ENCODE data around the gene CHD1.
A peak's percentile ranks its signal among the peaks of the same experiment; 100 is the strongest.

CHD1 gene

DNA sequence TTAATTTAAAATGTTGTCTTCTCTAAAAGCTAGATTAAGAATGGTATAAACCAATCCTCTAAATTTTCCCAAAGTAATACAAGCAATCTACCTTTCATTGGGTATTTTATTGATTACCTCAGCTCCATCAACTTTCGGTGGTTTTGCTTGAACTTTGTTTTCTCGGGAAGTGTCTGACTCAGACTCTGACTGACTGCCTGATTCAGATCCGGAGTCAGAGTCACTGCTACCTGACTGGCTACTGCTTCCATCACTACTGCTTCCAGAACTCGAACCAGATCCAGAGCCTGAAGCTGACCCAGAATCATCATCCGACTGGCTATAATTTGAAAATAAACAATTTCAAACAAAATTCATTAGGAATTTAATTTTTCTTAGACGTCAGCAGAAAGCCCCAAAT, 24.0 kb downstream of the CHD1 start:
- Histone ChIP-seq H3K4me1 (ENCODE audit: control extremely low read depth in 1 of 4, control insufficient read depth in 4 of 4, insufficient read depth in 4 of 4, low read length in 3 of 4) (no peaks in the 10 kb centered on the region), H3K27ac (ENCODE audit: insufficient read depth in 1 of 2, low read depth in 1 of 2, low read length in 2 of 2, poor library complexity in 1 of 2, severe bottlenecking in 2 of 2) (no peak overlapping the region), H3K9me3 (ENCODE audit: control extremely low read depth in 1 of 5, control insufficient read depth in 4 of 5, insufficient read depth in 2 of 5, low read depth in 1 of 5, low read length in 4 of 5) (no peaks in the 10 kb centered on the region), H3K27me3 (replicated peaks in 2 of 5; ENCODE audit: control insufficient read depth in 4 of 5, insufficient read depth in 5 of 5, low read length in 4 of 5) (no peaks in the 10 kb centered on the region), H3K36me3 (ENCODE audit: control insufficient read depth in 4 of 4, insufficient read depth in 4 of 4, low read length in 3 of 4) (peaks cover 12 to 40% (median 30%) of the 10 kb centered on the region in 4 experiments), H3K4me3 (ENCODE audit: control insufficient read depth in 1 of 7, extremely low read depth in 1 of 7, insufficient read depth in 4 of 7, low read depth in 2 of 7, low read length in 6 of 7) (no peak overlapping the region)
- CTCF ChIA-PET, result interaction anchor here (1.0 to 2.8 kb wide), 12 partner anchors 9 to 157 kb away, joined by 3 to 27 read pairs (median 8); no protein-coding TSS in a partner anchor
- WGBS (ENCODE audit: insufficient coverage), result 95% methylated on average over 3 of the region's 6 CpGs
- DNase-seq, result no peak
- POLR2A ChIA-PET, result interaction anchor here (0.9 kb wide), 1 partner anchor 128 kb away, joined by 4 read pairs; no protein-coding TSS in a partner anchor

- peaks cover 21 to 60% (median 41%) of the 10 kb centered on the region in 4 experiments for H3K36me3 ChIP-seq (ENCODE audit: control insufficient read depth in 4 of 4, insufficient read depth in 4 of 4, low read length in 3 of 4)
- CTCF ChIA-PET, result interaction anchor here (1.2 kb wide), 1 partner anchor 158 kb away, joined by 3 read pairs; no protein-coding TSS in a partner anchor
Measured at GRCh38 chr5:98902733-98903132, 26.1 kb downstream of the CHD1 start.

GRCh38 chr5:98899456-98899855, 29.4 kb downstream of the CHD1 start:
- no peak overlapping the region for H3K4me3 ChIP-seq (ENCODE audit: control insufficient read depth in 1 of 7, extremely low read depth in 1 of 7, insufficient read depth in 4 of 7, low read depth in 2 of 7, low read length in 6 of 7)
- H3K36me3 ChIP-seq (ENCODE audit: control insufficient read depth in 4 of 4, insufficient read depth in 4 of 4, low read length in 3 of 4), result peaks cover 20 to 85% (median 61%) of the 10 kb centered on the region in 4 experiments
- POLR2A ChIA-PET, result no interaction called here
- H3K27ac ChIP-seq (ENCODE audit: insufficient read depth in 1 of 2, low read depth in 1 of 2, low read length in 2 of 2, poor library complexity in 1 of 2, severe bottlenecking in 2 of 2), result no peak overlapping the region
- CTCF ChIA-PET, result no interaction called here
- no peaks in the 10 kb centered on the region for H3K9me3 ChIP-seq (ENCODE audit: control extremely low read depth in 1 of 5, control insufficient read depth in 4 of 5, insufficient read depth in 2 of 5, low read depth in 1 of 5, low read length in 4 of 5)
- H3K4me1 ChIP-seq (ENCODE audit: control extremely low read depth in 1 of 4, control insufficient read depth in 4 of 4, insufficient read depth in 4 of 4, low read length in 3 of 4), result no peaks in the 10 kb centered on the region
- H3K27me3 ChIP-seq (replicated peaks in 2 of 5; ENCODE audit: control insufficient read depth in 4 of 5, insufficient read depth in 5 of 5, low read length in 4 of 5), result no peaks in the 10 kb centered on the region
- DNase-seq, result no peak

More at GRCh38 chr5:98902733-98903132, 26.1 kb downstream of the CHD1 start:
- WGBS (ENCODE audit: insufficient coverage), result no CpG with 5 or more reads among the region's 1 CpG
- Histone ChIP-seq H3K9me3 (ENCODE audit: control extremely low read depth in 1 of 5, control insufficient read depth in 4 of 5, insufficient read depth in 2 of 5, low read depth in 1 of 5, low read length in 4 of 5) (no peaks in the 10 kb centered on the region), H3K4me1 (ENCODE audit: control extremely low read depth in 1 of 4, control insufficient read depth in 4 of 4, insufficient read depth in 4 of 4, low read length in 3 of 4) (no peaks in the 10 kb centered on the region), H3K27me3 (replicated peaks in 2 of 5; ENCODE audit: control insufficient read depth in 4 of 5, insufficient read depth in 5 of 5, low read length in 4 of 5) (no peaks in the 10 kb centered on the region), H3K27ac (ENCODE audit: insufficient read depth in 1 of 2, low read depth in 1 of 2, low read length in 2 of 2, poor library complexity in 1 of 2, severe bottlenecking in 2 of 2) (no peak overlapping the region), H3K4me3 (ENCODE audit: control insufficient read depth in 1 of 7, extremely low read depth in 1 of 7, insufficient read depth in 4 of 7, low read depth in 2 of 7, low read length in 6 of 7) (no peak overlapping the region)
- POLR2A ChIA-PET, result no interaction called here
- no peak for DNase-seq

- no peaks in the 10 kb centered on the region for H3K27me3 ChIP-seq (replicated peaks in 2 of 5; ENCODE audit: control insufficient read depth in 4 of 5, insufficient read depth in 5 of 5, low read length in 4 of 5)
- H3K27ac ChIP-seq (ENCODE audit: insufficient read depth in 1 of 2, low read depth in 1 of 2, low read length in 2 of 2, poor library complexity in 1 of 2, severe bottlenecking in 2 of 2), result no peak overlapping the region
- peaks cover 24 to 85% (median 60%) of the 10 kb centered on the region in 4 experiments for H3K36me3 ChIP-seq (ENCODE audit: control insufficient read depth in 4 of 4, insufficient read depth in 4 of 4, low read length in 3 of 4)
- no peaks in the 10 kb centered on the region for H3K4me1 ChIP-seq (ENCODE audit: control extremely low read depth in 1 of 4, control insufficient read depth in 4 of 4, insufficient read depth in 4 of 4, low read length in 3 of 4)
- no peak for DNase-seq
- H3K4me3 ChIP-seq (ENCODE audit: control insufficient read depth in 1 of 7, extremely low read depth in 1 of 7, insufficient read depth in 4 of 7, low read depth in 2 of 7, low read length in 6 of 7), result no peak overlapping the region
- H3K9me3 ChIP-seq (ENCODE audit: control extremely low read depth in 1 of 5, control insufficient read depth in 4 of 5, insufficient read depth in 2 of 5, low read depth in 1 of 5, low read length in 4 of 5), result no peaks in the 10 kb centered on the region
- POLR2A ChIA-PET, result interaction anchor here (0.6 kb wide), 1 partner anchor 28 kb away, joined by 4 read pairs; no protein-coding TSS in a partner anchor
- CTCF ChIA-PET, result interaction anchor here (1.5 kb wide), 1 partner anchor 15 kb away, joined by 3 read pairs; no protein-coding TSS in a partner anchor
Measured at GRCh38 chr5:98898743-98899142, 30.1 kb downstream of the CHD1 start.

GRCh38 chr5:98891591-98891990, 37.2 kb downstream of the CHD1 start:
- no peaks in the 10 kb centered on the region for H3K4me1 ChIP-seq (ENCODE audit: control extremely low read depth in 1 of 4, control insufficient read depth in 4 of 4, insufficient read depth in 4 of 4, low read length in 3 of 4)
- no CpG with 5 or more reads among the region's 1 CpG for WGBS (ENCODE audit: insufficient coverage)
- DNase-seq, result no peak
- H3K9me3 ChIP-seq (ENCODE audit: control extremely low read depth in 1 of 5, control insufficient read depth in 4 of 5, insufficient read depth in 2 of 5, low read depth in 1 of 5, low read length in 4 of 5), result no peaks in the 10 kb centered on the region
- CTCF ChIA-PET, result no interaction called here
- no peak overlapping the region for H3K27ac ChIP-seq (ENCODE audit: insufficient read depth in 1 of 2, low read depth in 1 of 2, low read length in 2 of 2, poor library complexity in 1 of 2, severe bottlenecking in 2 of 2)
- no peaks in the 10 kb centered on the region for H3K27me3 ChIP-seq (replicated peaks in 2 of 5; ENCODE audit: control insufficient read depth in 4 of 5, insufficient read depth in 5 of 5, low read length in 4 of 5)
- H3K4me3 ChIP-seq (ENCODE audit: control insufficient read depth in 1 of 7, extremely low read depth in 1 of 7, insufficient read depth in 4 of 7, low read depth in 2 of 7, low read length in 6 of 7), result no peak overlapping the region
- POLR2A ChIA-PET, result no interaction called here
- peaks cover 17 to 76% (median 56%) of the 10 kb centered on the region in 4 experiments for H3K36me3 ChIP-seq (ENCODE audit: control insufficient read depth in 4 of 4, insufficient read depth in 4 of 4, low read length in 3 of 4)

GRCh38 chr5:98880598-98880997, 48.2 kb downstream of the CHD1 start:
- ChIA-PET POLR2A (no interaction called here), CTCF (interaction anchor here (1.1 to 1.4 kb wide), 2 partner anchors 14 to 33 kb away, joined by 3 read pairs; no protein-coding TSS in a partner anchor)
- H3K9me3 ChIP-seq (ENCODE audit: control extremely low read depth in 1 of 5, control insufficient read depth in 4 of 5, insufficient read depth in 2 of 5, low read depth in 1 of 5, low read length in 4 of 5), result no peaks in the 10 kb centered on the region
- no peak overlapping the region for H3K27ac ChIP-seq (ENCODE audit: insufficient read depth in 1 of 2, low read depth in 1 of 2, low read length in 2 of 2, poor library complexity in 1 of 2, severe bottlenecking in 2 of 2)
- H3K4me1 ChIP-seq (ENCODE audit: control extremely low read depth in 1 of 4, control insufficient read depth in 4 of 4, insufficient read depth in 4 of 4, low read length in 3 of 4), result no peaks in the 10 kb centered on the region
- H3K27me3 ChIP-seq (replicated peaks in 2 of 5; ENCODE audit: control insufficient read depth in 4 of 5, insufficient read depth in 5 of 5, low read length in 4 of 5), result no peaks in the 10 kb centered on the region
- H3K4me3 ChIP-seq (ENCODE audit: control insufficient read depth in 1 of 7, extremely low read depth in 1 of 7, insufficient read depth in 4 of 7, low read depth in 2 of 7, low read length in 6 of 7), result no peak overlapping the region
- H3K36me3 ChIP-seq (ENCODE audit: control insufficient read depth in 4 of 4, insufficient read depth in 4 of 4, low read length in 3 of 4), result peaks cover 27 to 84% (median 54%) of the 10 kb centered on the region in 4 experiments
- DNase-seq, result no peak

- H3K36me3 ChIP-seq (ENCODE audit: control insufficient read depth in 4 of 4, insufficient read depth in 4 of 4, low read length in 3 of 4), result peaks cover 29 to 83% (median 53%) of the 10 kb centered on the region in 4 experiments
- POLR2A ChIA-PET, result no interaction called here
- no peaks in the 10 kb centered on the region for H3K27me3 ChIP-seq (replicated peaks in 2 of 5; ENCODE audit: control insufficient read depth in 4 of 5, insufficient read depth in 5 of 5, low read length in 4 of 5)
- H3K27ac ChIP-seq (ENCODE audit: insufficient read depth in 1 of 2, low read depth in 1 of 2, low read length in 2 of 2, poor library complexity in 1 of 2, severe bottlenecking in 2 of 2), result no peak overlapping the region
- H3K4me1 ChIP-seq (ENCODE audit: control extremely low read depth in 1 of 4, control insufficient read depth in 4 of 4, insufficient read depth in 4 of 4, low read length in 3 of 4), result no peaks in the 10 kb centered on the region
- CTCF ChIA-PET, result interaction anchor here (1.1 to 1.4 kb wide), 2 partner anchors 14 to 33 kb away, joined by 3 read pairs; no protein-coding TSS in a partner anchor
- no peaks in the 10 kb centered on the region for H3K9me3 ChIP-seq (ENCODE audit: control extremely low read depth in 1 of 5, control insufficient read depth in 4 of 5, insufficient read depth in 2 of 5, low read depth in 1 of 5, low read length in 4 of 5)
- no peak overlapping the region for H3K4me3 ChIP-seq (ENCODE audit: control insufficient read depth in 1 of 7, extremely low read depth in 1 of 7, insufficient read depth in 4 of 7, low read depth in 2 of 7, low read length in 6 of 7)
- 93% methylated on average over 3 of the region's 3 CpGs for WGBS (ENCODE audit: insufficient coverage)
- peak in 1 of 3 donors; percentile 12 for DNase-seq
Measured at GRCh38 chr5:98880151-98880550, 48.7 kb downstream of the CHD1 start.

All from common myeloid progenitor, CD34-positive (primary cell).